Activated naive CD4-positive, alpha-beta T cell treated with anti-CD3 and anti-CD28 coated beads, Interleukin-2, amount 10 ng/mL, durations not matched to agents 7 days and 5 days (primary cell): ENCODE results near the gene FXYD4.

Experiments used
- CTCF ChIA-PET: fragments of 350-600 bp; sonication (Branson Sonifier 250); formaldehyde crosslinking; loops from one replicate; lab custom pipeline; 2021; ENCODE audit warnings: antibody characterized with exemption; lab: Charles Lee
- DNase-seq: peaks from one replicate; pipeline ENCODE4 v3.0.0-alpha.2; 2020
- H3K27ac Mint-ChIP-seq: one replicate; pipeline ENCODE4 v1.8.0; 2021; ENCODE audit warnings: mild to moderate bottlenecking, moderate library complexity, mixed read lengths
- H3K27me3 Mint-ChIP-seq: one replicate; pipeline ENCODE4 v1.8.0; 2021; ENCODE audit warnings: mild to moderate bottlenecking, mixed read lengths
- H3K36me3 Mint-ChIP-seq: one replicate; pipeline ENCODE4 v1.8.0; 2021; ENCODE audit warnings: mixed read lengths
- H3K4me1 Mint-ChIP-seq: one replicate; pipeline ENCODE4 v1.8.0; 2021; ENCODE audit warnings: mixed read lengths
- H3K4me3 Mint-ChIP-seq: one replicate; pipeline ENCODE4 v1.8.0; 2021; ENCODE audit warnings: mild to moderate bottlenecking, moderate library complexity, mixed read lengths
- H3K9me3 Mint-ChIP-seq: one replicate; pipeline ENCODE4 v1.8.0; 2021; ENCODE audit warnings: mixed read lengths

The FXYD4 gene

DNA sequence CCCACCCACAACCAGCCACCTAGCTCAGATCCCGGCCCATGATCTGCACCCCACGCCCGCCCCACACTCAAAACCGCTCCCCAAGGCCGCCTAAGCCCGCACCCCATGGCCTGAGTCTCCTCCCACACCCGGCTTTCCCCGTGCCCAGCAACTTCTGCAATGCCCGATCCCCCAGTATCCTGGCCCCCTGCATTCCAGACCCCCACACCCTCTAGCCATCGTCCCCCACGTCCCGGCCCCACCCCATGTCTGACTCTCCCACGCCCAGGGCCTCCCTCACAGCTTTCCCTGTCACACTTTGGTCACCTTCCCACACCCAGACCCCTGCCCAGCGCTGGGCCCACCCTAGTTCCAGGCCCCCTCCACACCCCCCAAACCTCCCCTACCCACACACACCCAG lies 20.1 kb upstream of the FXYD4 start:
- Mint-ChIP-seq H3K27me3 (peaks cover 55% of the 10 kb centered on the region), H3K9me3 (no peaks in the 10 kb centered on the region), H3K36me3 (no peaks in the 10 kb centered on the region), H3K27ac (no peak overlapping the region), H3K4me1 (peaks cover 57% of the 10 kb centered on the region), H3K4me3 (no peak overlapping the region)
- CTCF ChIA-PET: interaction anchor here (0.8 to 7.0 kb wide), 4 partner anchors 13 to 146 kb away, joined by 3 to 121 read pairs (median 8); partner anchors contain the start of gene RASGEF1A
- DNase-seq: no peak

DNA sequence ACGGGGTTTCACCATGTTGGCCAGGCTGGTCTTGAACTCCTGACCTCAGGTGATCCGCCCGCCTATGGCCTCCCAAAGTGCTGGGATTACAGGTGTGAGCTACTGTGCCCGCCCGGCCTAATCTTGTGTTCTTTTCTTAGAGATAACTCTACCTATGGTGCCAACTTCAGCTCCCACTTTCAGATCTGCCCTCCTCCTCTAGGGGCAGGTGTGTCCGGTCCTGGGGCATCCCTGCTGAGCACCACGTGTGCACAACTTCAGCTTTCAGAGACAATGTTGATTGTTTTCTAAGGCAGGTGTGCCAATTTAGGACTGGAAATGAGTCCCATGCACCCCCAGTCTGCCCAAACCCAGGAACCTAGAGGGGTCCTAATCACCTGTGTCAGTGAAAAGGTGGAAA lies 18.5 kb upstream of the FXYD4 start:
- CTCF ChIA-PET: interaction anchor here (0.9 to 7.0 kb wide), 4 partner anchors 61 to 151 kb away, joined by 3 to 121 read pairs (median 4); no protein-coding TSS in a partner anchor
- no peaks in the 10 kb centered on the region for H3K36me3 Mint-ChIP-seq
- no peak for DNase-seq
- H3K4me1 Mint-ChIP-seq: peaks cover 53% of the 10 kb centered on the region
- no peak overlapping the region for H3K27ac Mint-ChIP-seq
- no peaks in the 10 kb centered on the region for H3K9me3 Mint-ChIP-seq
- no peak overlapping the region for H3K4me3 Mint-ChIP-seq
- H3K27me3 Mint-ChIP-seq: peaks cover 55% of the 10 kb centered on the region

DNA sequence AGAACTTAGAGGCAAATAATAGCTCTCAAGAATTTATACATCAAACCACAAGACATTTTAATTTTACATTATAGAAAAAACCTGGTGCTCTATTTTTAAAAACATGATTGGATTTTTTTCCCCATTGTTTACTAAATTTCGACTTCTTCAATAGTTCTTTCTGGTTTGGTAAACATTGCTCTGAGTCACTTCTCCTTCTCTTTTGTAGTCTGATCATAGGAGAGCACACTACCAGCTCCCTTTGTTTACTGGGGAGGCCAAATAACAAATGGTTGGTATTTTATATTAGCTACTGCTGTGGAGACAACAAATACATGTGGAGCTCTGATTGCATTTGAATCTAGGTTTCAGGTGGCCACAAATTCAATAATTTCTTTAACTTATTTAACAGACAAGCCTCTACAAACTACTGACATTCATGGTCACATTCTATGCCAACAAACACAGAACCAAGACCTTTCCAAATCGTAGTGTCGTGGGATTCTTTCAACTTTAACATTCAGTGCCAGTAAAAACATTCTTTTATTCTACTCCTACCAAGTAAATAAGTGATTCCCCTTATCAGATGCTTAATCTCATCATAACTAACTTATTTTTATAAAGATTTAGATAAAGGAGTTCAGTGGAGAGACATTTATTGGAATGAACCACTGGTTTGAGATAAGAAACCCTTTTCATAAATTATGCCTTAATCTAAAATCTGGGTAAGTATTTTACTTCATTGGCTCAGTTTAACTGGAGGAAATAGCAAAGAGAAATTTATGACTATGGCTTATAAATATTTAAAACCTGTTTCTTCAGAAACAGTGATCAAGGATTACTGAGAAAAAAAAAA lies 17.7 kb upstream of the FXYD4 start:
- Mint-ChIP-seq H3K27me3 (peaks cover 52% of the 10 kb centered on the region), H3K36me3 (no peaks in the 10 kb centered on the region), H3K27ac (no peak overlapping the region), H3K4me3 (no peak overlapping the region), H3K9me3 (no peaks in the 10 kb centered on the region), H3K4me1 (peaks cover 45% of the 10 kb centered on the region)
- DNase-seq: no peak
- CTCF ChIA-PET: interaction anchor here (0.8 to 7.0 kb wide), 6 partner anchors 61 to 152 kb away, joined by 3 to 121 read pairs (median 4); no protein-coding TSS in a partner anchor

DNA sequence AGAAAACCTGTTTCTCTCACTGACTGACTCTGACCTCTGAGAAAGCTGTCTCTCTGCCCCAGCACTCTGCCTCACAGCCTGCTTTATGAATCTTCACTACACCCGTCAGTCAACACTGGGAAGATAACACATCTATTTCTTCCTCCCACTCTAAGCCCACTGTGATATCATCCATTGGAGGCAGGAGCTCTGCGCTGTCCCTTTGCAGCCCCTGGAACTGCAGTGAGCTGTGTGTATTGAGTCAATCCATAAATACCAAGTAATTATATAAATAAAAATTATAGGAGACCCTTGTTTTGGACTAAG lies 17.2 kb upstream of the FXYD4 start:
- Mint-ChIP-seq H3K27me3 (peaks cover 46% of the 10 kb centered on the region), H3K36me3 (no peaks in the 10 kb centered on the region), H3K4me3 (no peak overlapping the region), H3K4me1 (peaks cover 39% of the 10 kb centered on the region), H3K27ac (no peak overlapping the region), H3K9me3 (no peaks in the 10 kb centered on the region)
- CTCF ChIA-PET: interaction anchor here (1.4 to 2.9 kb wide), 2 partner anchors 62 to 152 kb away, joined by 4 to 14 read pairs; no protein-coding TSS in a partner anchor
- DNase-seq: no peak

DNA sequence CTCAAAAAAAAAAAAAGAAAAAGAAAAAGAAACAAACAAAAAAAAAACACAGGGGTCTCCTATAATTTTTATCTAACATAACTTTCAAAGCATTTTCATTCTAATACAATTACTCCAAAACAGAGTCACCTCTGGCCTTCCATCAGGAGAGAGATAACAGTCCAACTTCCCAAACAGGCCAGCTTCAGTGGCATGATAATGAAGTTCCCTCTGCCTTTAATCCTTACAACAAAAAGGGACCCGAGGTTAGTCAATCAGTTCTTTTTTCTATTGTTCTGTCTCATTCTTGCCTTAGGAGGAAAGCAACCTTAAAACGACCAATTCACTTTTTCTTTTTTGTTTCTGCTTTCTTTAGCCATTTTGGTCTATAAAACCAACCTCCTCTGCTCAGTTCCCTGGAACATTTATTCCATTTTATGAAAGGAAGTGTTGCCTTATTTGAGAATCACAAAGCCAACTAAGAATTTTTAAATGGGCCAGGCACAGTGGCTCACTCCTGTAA lies 16.5 kb upstream of the FXYD4 start:
- no peak overlapping the region for H3K27ac Mint-ChIP-seq
- CTCF ChIA-PET: interaction anchor here (2.9 kb wide), 1 partner anchor 62 kb away, joined by 14 read pairs; no protein-coding TSS in a partner anchor

DNA sequence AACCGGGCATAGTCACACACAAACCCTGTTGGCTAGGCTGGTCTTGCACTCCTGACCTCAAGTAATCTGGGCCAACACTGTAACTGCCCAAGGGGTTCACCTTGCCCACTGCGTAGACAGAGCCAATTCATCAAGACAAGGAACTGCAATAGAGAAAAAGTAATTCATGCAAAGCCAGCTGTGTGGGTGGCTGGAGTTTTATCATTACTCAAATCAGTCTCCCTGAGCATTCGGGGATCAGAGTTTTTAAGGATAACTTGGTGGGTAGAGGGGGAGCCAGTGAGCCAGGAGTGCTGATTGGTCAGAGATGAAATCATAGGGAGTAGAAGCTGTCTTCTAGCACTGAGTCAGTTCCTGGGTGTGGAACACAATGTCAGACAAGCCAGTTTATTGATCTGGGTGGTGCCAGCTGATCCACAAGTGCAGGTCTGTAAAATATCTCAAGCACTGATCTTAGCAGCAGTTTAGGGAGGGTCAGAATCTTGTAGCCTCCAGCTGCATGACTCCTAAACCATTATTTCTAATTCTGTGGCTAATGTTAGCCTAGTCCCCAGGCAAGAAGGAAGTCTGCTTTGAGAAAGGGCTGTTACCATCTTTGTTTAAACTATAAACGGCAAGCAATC lies 15.6 kb upstream of the FXYD4 start:
- DNase-seq: no peak
- Mint-ChIP-seq H3K36me3 (peaks cover 5% of the 10 kb centered on the region), H3K4me3 (peak overlapping the region; percentile 8), H3K9me3 (no peaks in the 10 kb centered on the region), H3K27ac (peak overlapping the region; percentile 81), H3K4me1 (peaks cover 39% of the 10 kb centered on the region), H3K27me3 (peaks cover 30% of the 10 kb centered on the region)
- CTCF ChIA-PET: interaction anchor here (1.3 to 2.9 kb wide), 3 partner anchors 63 to 152 kb away, joined by 4 to 14 read pairs (median 4); no protein-coding TSS in a partner anchor

More for the DNA sequence above, 16.5 kb upstream of the FXYD4 start:
- Mint-ChIP-seq H3K9me3 (no peaks in the 10 kb centered on the region), H3K27me3 (peaks cover 40% of the 10 kb centered on the region), H3K4me1 (peaks cover 39% of the 10 kb centered on the region), H3K4me3 (no peak overlapping the region), H3K36me3 (peaks cover 1% of the 10 kb centered on the region)
- no peak for DNase-seq

DNA sequence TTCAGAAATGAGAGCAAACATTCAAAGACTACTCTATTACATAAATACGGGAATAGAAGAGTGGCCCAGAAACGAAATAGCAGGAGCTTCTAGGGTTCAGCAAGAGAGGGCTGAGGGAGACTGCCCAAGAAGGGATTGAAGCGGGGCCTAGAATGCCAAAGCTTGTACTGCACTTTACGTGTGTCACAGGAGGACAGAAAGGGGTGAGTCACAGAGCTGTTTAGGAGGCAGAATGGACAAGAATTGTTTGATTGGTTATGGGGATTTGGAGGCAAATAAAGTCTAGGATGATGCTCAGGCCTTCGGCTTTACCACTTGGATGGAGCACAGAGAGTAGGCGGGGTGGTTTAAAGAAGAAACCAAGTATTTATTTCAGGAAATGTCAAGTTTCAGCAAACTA lies 11.3 kb upstream of the FXYD4 start:
- H3K4me3 Mint-ChIP-seq: peak overlapping the region; percentile 39

DNA sequence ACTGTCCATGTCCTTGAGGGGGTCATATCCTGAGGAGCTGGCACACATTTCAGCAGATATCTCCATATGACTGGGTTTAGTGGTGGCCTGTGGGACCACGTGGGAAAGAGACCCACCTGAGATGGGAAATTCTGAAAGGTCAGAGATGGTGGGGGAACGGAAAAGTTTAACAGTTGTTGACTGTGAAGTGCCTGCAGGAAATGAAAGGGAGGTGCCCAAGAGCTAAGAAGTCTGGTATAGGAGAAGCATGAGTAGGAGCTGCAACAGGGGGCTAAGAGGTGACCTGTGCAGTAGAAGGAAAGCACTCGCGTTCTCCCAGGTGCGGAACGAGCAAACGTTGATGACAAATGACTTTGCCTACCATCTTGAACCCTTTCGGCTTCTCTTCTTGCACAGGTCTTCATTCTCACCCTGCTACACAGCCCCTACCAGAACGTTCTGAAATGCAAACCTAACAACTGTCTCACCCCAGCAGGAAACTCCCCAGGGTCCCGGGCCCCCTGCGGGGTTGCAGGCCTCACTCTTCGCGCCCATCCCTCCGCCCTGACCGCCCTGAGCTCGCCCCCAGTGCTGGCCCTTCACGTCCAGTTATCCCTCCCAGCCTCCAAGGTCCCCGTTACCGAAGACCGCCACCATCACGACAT lies 9.8 kb upstream of the FXYD4 start:
- Mint-ChIP-seq H3K36me3 (peaks cover 16% of the 10 kb centered on the region), H3K9me3 (no peaks in the 10 kb centered on the region), H3K27ac (peak overlapping the region; percentile 99), H3K4me1 (peaks cover 44% of the 10 kb centered on the region), H3K27me3 (peaks cover 9% of the 10 kb centered on the region), H3K4me3 (peak overlapping the region; percentile 100)
- CTCF ChIA-PET: interaction anchor here (2.4 kb wide), 1 partner anchor 12 kb away, joined by 9 read pairs; no protein-coding TSS in a partner anchor
- DNase-seq: peak; percentile 30

More for the DNA sequence above, 11.3 kb upstream of the FXYD4 start:
- Mint-ChIP-seq H3K4me1 (peaks cover 54% of the 10 kb centered on the region), H3K9me3 (no peaks in the 10 kb centered on the region), H3K36me3 (peaks cover 16% of the 10 kb centered on the region), H3K27ac (peak overlapping the region; percentile 66), H3K27me3 (peaks cover 5% of the 10 kb centered on the region)
- CTCF ChIA-PET: interaction anchor here (0.6 to 2.4 kb wide), 3 partner anchors 11 to 138 kb away, joined by 3 to 9 read pairs (median 4); no protein-coding TSS in a partner anchor
- DNase-seq: no peak

DNA sequence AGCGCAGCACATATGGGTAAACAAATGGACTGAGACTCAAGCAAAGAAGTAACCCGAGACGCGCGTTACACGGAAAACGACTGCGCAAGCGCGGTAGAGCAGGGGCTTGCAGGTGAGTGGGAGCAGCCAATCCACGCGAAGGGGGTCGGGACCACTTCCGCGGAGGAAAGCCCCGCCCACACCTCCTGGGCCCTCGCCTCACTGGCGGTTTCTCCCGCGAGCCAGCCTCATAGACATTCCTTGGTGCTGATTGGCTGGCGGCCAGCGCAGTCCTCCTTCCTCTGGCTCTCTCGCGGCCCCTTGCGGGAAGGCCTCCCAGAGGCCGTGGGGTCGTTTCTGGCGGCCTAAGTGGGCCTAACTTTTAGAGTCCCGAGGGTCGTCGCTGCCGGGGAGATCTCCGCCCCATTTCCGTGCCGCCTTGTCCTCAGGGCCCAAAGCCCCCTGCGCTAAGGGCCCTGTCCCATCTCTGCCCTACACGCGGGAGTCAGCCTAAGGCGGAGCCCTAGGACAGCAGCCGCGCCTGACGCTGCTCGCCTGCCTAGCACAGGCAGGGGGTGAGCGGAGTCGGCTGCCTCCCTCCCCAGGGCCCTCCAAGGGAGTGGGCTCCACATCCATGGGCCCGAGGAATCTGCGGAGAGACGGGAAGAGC lies 9.1 kb upstream of the FXYD4 start:
- peak overlapping the region; percentile 100 for H3K4me3 Mint-ChIP-seq
- peak overlapping the region; percentile 99 for H3K27ac Mint-ChIP-seq
- H3K36me3 Mint-ChIP-seq: peaks cover 16% of the 10 kb centered on the region
- H3K27me3 Mint-ChIP-seq: peaks cover 9% of the 10 kb centered on the region
- no peaks in the 10 kb centered on the region for H3K9me3 Mint-ChIP-seq
- CTCF ChIA-PET: interaction anchor here (1.9 to 2.4 kb wide), 2 partner anchors 13 to 28 kb away, joined by 4 to 9 read pairs; no protein-coding TSS in a partner anchor
- peak; percentile 99 for DNase-seq
- H3K4me1 Mint-ChIP-seq: peaks cover 42% of the 10 kb centered on the region

DNA sequence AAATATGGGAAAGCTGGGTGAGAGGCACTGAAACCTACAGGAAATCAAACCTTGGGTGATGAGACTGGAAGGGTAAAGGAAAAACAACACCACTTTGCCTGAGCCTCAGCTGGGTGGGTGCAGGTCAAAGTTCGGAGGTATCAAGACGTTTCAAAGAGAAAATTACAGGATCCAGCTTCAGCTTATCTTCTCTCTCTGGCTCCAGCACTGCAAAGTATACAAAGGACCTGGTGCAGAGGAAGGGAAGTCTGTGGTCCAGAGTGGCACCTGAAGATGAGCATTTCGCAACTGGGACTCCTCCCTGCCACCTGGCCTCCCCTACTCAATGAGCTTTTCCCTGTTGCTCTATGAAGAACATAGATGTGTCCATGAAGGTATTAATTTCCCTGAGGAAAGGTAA lies 6.4 kb upstream of the FXYD4 start:
- Mint-ChIP-seq H3K4me1 (peaks cover 37% of the 10 kb centered on the region), H3K27me3 (peaks cover 9% of the 10 kb centered on the region), H3K9me3 (no peaks in the 10 kb centered on the region), H3K4me3 (no peak overlapping the region), H3K27ac (no peak overlapping the region), H3K36me3 (peaks cover 14% of the 10 kb centered on the region)
- CTCF ChIA-PET: interaction anchor here (0.8 to 1.2 kb wide), 2 partner anchors 16 to 73 kb away, joined by 3 to 4 read pairs; no protein-coding TSS in a partner anchor
- no peak for DNase-seq

DNA sequence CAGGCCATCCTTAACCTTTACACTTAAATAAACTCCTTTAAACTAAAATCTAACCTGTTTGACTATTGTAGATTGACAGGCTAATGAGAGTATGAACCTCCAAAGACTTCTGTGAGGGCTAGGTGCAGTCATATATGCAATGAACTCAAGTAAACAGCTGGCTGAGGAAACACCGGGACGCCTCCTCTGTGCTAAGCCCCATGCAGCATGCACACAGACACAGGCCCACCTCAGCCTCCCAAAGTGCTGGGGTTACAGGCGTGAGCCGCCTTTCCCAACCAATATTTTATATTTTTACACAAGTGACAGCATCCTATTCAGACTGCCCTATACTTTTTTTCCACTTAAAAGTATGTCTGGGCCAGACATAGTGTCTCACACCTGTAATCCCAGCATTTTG lies 1.5 kb upstream of the FXYD4 start:
- H3K4me1 Mint-ChIP-seq: peaks cover 15% of the 10 kb centered on the region
- H3K27me3 Mint-ChIP-seq: peaks cover 24% of the 10 kb centered on the region
- H3K27ac Mint-ChIP-seq: no peak overlapping the region
- CTCF ChIA-PET: interaction anchor here (0.6 to 0.9 kb wide), 2 partner anchors 10 to 102 kb away, joined by 3 read pairs; no protein-coding TSS in a partner anchor
- DNase-seq: no peak
- no peaks in the 10 kb centered on the region for H3K9me3 Mint-ChIP-seq
- no peaks in the 10 kb centered on the region for H3K36me3 Mint-ChIP-seq
- no peak overlapping the region for H3K4me3 Mint-ChIP-seq

DNA sequence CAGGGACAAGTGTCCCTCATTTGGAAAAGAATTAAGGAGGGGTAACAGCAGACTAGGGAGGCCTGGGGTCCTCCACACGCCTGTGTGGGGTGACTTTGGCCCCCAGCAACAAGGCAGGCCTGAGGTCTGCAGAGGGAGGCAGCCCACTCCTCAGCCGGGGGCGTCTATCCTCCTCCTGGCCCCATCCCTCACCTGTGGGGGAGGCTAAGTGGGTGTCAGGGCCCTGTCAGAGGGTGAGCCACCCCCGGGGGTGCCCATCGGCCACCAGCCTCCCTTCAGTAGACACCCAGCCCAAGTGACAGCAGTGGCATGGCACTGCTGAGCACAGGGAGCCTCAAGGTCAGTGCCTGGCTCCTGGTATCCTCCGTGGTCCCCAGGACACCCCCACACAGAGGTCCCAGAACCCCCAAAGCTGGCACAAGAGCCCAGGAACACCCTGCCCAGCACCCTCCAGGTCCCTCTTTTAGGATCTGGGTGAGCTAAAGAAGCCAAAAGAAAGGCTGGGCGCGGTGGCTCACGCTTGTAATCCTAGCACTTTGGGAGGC lies 693 bp upstream of the FXYD4 start:
- Mint-ChIP-seq H3K4me3 (no peak overlapping the region), H3K27me3 (peaks cover 31% of the 10 kb centered on the region)
- CTCF ChIA-PET: interaction anchor here (0.6 to 0.9 kb wide), 3 partner anchors 9 to 103 kb away, joined by 3 read pairs; no protein-coding TSS in a partner anchor

More for the DNA sequence above, 693 bp upstream of the FXYD4 start:
- DNase-seq: no peak
- Mint-ChIP-seq H3K36me3 (no peaks in the 10 kb centered on the region), H3K27ac (no peak overlapping the region), H3K4me1 (peaks cover 12% of the 10 kb centered on the region), H3K9me3 (no peaks in the 10 kb centered on the region)
